ENCODE results near the gene CD99. TPM values are rescaled to one million over a fixed set of nuclear protein-coding genes. Genes with fewer than 3 reads are reported as not detected.

CD99 gene
- polyA plus RNA-seq, 1 of the 3 experiments (the other 2 are of a cell fraction): 346 TPM

DNA sequence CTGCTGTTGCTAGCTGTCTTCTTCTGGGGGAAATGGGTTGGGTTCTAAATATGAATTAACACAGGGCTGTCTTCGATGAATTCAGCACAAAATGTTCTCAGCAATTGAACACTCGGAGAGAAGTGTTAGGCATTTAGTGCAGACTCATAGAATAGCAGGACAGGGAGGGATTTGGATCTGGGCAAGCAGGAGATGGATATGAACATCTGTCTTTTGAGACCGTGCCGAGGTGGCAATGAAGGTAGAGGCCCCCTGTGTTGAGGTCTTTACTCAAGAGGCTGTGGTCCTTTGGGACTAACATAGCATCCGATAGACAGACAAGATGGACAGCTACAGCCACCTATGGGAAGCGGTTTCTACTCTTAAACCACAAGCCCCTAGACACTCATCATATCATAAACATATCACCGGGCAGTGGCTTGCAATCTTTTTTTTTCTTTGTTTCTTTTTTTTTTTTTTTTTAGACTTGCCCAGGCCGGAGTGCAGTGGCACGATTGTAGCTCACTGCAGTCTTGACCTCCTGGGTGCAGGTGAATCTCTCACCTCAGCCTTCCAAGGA, 6.7 kb downstream of the CD99 start (continued):
- TF ChIP-seq, protein P1, sequence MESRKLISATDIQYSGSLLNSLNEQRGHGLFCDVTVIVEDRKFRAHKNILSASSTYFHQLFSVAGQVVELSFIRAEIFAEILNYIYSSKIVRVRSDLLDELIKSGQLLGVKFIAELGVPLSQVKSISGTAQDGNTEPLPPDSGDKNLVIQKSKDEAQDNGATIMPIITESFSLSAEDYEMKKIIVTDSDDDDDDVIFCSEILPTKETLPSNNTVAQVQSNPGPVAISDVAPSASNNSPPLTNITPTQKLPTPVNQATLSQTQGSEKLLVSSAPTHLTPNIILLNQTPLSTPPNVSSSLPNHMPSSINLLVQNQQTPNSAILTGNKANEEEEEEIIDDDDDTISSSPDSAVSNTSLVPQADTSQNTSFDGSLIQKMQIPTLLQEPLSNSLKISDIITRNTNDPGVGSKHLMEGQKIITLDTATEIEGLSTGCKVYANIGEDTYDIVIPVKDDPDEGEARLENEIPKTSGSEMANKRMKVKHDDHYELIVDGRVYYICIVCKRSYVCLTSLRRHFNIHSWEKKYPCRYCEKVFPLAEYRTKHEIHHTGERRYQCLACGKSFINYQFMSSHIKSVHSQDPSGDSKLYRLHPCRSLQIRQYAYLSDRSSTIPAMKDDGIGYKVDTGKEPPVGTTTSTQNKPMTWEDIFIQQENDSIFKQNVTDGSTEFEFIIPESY (IDR thresholded peaks at IDR 0.05; ENCODE audit: borderline replicate concordance, low read depth): no peak
- TF ChIP-seq SIN3A (IDR thresholded peaks at IDR 0.05; ENCODE audit: borderline replicate concordance, low read depth, low read length) (no peak), RFX5 (IDR thresholded peaks at IDR 0.05; ENCODE audit: low read length) (no peak), MEF2A (IDR thresholded peaks at IDR 0.05; ENCODE audit: borderline replicate concordance, low read depth) (no peak)

DNA sequence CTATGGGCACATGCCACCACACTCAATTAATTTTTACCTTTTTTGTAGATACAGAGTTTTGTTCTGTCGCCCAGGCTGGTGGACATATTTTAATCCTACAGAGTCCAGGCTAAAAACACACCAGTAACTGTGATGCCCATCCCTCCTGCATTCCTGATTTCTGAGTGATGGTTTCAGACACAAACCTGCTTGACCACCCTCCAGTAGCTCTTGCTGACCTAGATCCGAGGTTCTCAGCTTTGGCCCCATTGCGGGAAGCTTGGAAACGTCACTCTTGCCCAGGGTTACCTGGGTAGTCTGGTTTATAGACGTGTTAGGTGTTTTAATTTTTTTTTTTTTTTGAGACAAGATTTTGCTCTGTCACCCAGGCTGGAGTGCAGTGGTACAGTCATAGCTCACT, 7.5 kb downstream of the CD99 start:
- peaks cover 18% of the 10 kb centered on the region for H3F3A ChIP-seq (replicated peaks; ENCODE audit: insufficient read depth)
- peaks cover 0 to 15% of the 10 kb centered on the region in 2 experiments; a peak in 2 of 4 replicates for H3K4me1 ChIP-seq (ENCODE audit: control insufficient read depth in 1 of 2, insufficient read depth in 2 of 2, low read depth in 1 of 2, low read length in 1 of 2)
- no peak for TF ChIP-seq FOXM1 (IDR thresholded peaks at IDR 0.05; ENCODE audit: low read depth)
- TF ChIP-seq ELF1 (IDR thresholded peaks at IDR 0.05): no peak
- TF ChIP-seq MEF2A (IDR thresholded peaks at IDR 0.05; ENCODE audit: borderline replicate concordance, low read depth): no peak
- TF ChIP-seq, protein P2, sequence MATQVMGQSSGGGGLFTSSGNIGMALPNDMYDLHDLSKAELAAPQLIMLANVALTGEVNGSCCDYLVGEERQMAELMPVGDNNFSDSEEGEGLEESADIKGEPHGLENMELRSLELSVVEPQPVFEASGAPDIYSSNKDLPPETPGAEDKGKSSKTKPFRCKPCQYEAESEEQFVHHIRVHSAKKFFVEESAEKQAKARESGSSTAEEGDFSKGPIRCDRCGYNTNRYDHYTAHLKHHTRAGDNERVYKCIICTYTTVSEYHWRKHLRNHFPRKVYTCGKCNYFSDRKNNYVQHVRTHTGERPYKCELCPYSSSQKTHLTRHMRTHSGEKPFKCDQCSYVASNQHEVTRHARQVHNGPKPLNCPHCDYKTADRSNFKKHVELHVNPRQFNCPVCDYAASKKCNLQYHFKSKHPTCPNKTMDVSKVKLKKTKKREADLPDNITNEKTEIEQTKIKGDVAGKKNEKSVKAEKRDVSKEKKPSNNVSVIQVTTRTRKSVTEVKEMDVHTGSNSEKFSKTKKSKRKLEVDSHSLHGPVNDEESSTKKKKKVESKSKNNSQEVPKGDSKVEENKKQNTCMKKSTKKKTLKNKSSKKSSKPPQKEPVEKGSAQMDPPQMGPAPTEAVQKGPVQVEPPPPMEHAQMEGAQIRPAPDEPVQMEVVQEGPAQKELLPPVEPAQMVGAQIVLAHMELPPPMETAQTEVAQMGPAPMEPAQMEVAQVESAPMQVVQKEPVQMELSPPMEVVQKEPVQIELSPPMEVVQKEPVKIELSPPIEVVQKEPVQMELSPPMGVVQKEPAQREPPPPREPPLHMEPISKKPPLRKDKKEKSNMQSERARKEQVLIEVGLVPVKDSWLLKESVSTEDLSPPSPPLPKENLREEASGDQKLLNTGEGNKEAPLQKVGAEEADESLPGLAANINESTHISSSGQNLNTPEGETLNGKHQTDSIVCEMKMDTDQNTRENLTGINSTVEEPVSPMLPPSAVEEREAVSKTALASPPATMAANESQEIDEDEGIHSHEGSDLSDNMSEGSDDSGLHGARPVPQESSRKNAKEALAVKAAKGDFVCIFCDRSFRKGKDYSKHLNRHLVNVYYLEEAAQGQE (IDR thresholded peaks at IDR 0.05; ENCODE audit: low read depth, low read length): no peak
- no peak for TF ChIP-seq GABPA (IDR thresholded peaks at IDR 0.05; ENCODE audit: low read depth)
- TF ChIP-seq POLR2AphosphoS5 (IDR thresholded peaks at IDR 0.05; ENCODE audit: low read depth, low read length): no peak
- no peak for TF ChIP-seq YY1 (IDR thresholded peaks at IDR 0.05; ENCODE audit: low read depth)
- no peak for TF ChIP-seq TAF1 (IDR thresholded peaks at IDR 0.05; ENCODE audit: borderline replicate concordance, low read depth, low read length)
- no peak for TF ChIP-seq RAD21 (IDR thresholded peaks at IDR 0.05; ENCODE audit: low read length)
- H3K79me2 ChIP-seq (ENCODE audit: insufficient read depth): peaks cover 97% of the 10 kb centered on the region
- CTCF ChIA-PET: no interaction called here
- H3K27ac ChIP-seq (ENCODE audit: low read depth in 2 of 2, low read length in 1 of 2): no peak overlapping the region
- H3K9ac ChIP-seq: no peak overlapping the region
- no peaks in the 10 kb centered on the region for H3K9me3 ChIP-seq
- no peak overlapping the region for H2AFZ ChIP-seq (ENCODE audit: low read depth)
- no peaks in the 10 kb centered on the region for H3K36me3 ChIP-seq (replicated peaks in 1 of 2; ENCODE audit: control insufficient read depth in 1 of 2, insufficient read depth in 2 of 2, low read length in 1 of 2)
- no peak overlapping the region for H3K4me2 ChIP-seq
- POLR2A ChIA-PET: no interaction called here
- peaks cover 49% of the 10 kb centered on the region for H4K20me1 ChIP-seq (ENCODE audit: insufficient read depth)
- DNase-seq: no peak
- no peak overlapping the region for H3K4me3 ChIP-seq (ENCODE audit: low read depth in 2 of 2, low read length in 1 of 2)
- H3K9me2 ChIP-seq: no peaks in the 10 kb centered on the region
- H3K27me3 ChIP-seq (ENCODE audit: insufficient read depth): no peaks in the 10 kb centered on the region; the same call in 1 of the 2 replicates
- 50% methylated on average over 5 of the region's 5 CpGs for WGBS (ENCODE audit: low lambda C conversion rate)
